Measurements from ENCODE around the gene NSMCE1.

- TF ChIP-seq, protein P1, sequence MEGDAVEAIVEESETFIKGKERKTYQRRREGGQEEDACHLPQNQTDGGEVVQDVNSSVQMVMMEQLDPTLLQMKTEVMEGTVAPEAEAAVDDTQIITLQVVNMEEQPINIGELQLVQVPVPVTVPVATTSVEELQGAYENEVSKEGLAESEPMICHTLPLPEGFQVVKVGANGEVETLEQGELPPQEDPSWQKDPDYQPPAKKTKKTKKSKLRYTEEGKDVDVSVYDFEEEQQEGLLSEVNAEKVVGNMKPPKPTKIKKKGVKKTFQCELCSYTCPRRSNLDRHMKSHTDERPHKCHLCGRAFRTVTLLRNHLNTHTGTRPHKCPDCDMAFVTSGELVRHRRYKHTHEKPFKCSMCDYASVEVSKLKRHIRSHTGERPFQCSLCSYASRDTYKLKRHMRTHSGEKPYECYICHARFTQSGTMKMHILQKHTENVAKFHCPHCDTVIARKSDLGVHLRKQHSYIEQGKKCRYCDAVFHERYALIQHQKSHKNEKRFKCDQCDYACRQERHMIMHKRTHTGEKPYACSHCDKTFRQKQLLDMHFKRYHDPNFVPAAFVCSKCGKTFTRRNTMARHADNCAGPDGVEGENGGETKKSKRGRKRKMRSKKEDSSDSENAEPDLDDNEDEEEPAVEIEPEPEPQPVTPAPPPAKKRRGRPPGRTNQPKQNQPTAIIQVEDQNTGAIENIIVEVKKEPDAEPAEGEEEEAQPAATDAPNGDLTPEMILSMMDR (IDR thresholded peaks at IDR 0.05 in 8 of 11, conservative IDR thresholded peaks at IDR 0.05 in 3 of 11): no peak
- TF ChIP-seq POLR2AphosphoS5 (IDR thresholded peaks at IDR 0.05): no peak
Observed at GRCh38 chr16:27234171-27234570, 34.4 kb downstream of the NSMCE1 start.

Data from spleen (tissue), 7 donors.